ENCODE measurements around the gene HKDC1.

Gene HKDC1

GRCh38 chr10:69201045-69201444, 19.1 kb upstream of the HKDC1 start:
- peaks cover 24% of the 10 kb centered on the region for H3K36me3 ChIP-seq (ENCODE audit: control insufficient read depth, insufficient read depth, low read length)
- no peaks in the 10 kb centered on the region for H3K4me1 ChIP-seq (ENCODE audit: control insufficient read depth, insufficient read depth, low read length)
- H3K9ac ChIP-seq (ENCODE audit: low read depth, low read length), result no peak overlapping the region
- no peaks in the 10 kb centered on the region for H3K9me3 ChIP-seq (ENCODE audit: control insufficient read depth, insufficient read depth, low read length)
- no peak overlapping the region for H3K4me3 ChIP-seq (ENCODE audit: low read depth, low read length)
- H3K27me3 ChIP-seq (ENCODE audit: control insufficient read depth, insufficient read depth, low read length), result no peaks in the 10 kb centered on the region

DNA sequence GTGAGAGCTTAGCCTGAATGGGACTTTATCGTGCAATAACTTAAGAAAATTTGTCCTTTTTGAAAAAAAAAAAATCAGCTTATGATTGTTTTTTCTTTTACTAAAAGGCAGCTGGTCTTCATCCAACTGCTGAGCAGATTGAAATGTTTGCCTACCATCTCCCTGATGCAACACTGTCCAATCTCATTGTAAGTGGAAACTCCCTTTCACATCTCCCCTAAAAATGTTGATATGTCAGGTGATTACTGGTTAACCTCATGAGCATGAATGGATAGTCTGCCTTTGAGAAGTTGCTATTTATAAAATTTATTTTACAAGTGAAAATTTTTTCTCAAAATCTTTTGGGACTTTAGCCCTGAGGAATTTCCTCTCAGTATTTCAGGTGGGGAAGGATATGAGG, 17.8 kb upstream of the HKDC1 start:
- Histone ChIP-seq H3K4me3 (ENCODE audit: low read depth, low read length) (no peak overlapping the region), H3K36me3 (ENCODE audit: control insufficient read depth, insufficient read depth, low read length) (peaks cover 14% of the 10 kb centered on the region)

GRCh38 chr10:69208761-69209160, 11.4 kb upstream of the HKDC1 start:
- Histone ChIP-seq H3K4me3 (ENCODE audit: low read depth, low read length) (no peak overlapping the region), H3K9me3 (ENCODE audit: control insufficient read depth, insufficient read depth, low read length) (no peaks in the 10 kb centered on the region), H3K27me3 (ENCODE audit: control insufficient read depth, insufficient read depth, low read length) (no peaks in the 10 kb centered on the region), H3K36me3 (ENCODE audit: control insufficient read depth, insufficient read depth, low read length) (peaks cover 10% of the 10 kb centered on the region), H3K9ac (ENCODE audit: low read depth, low read length) (no peak overlapping the region), H3K4me1 (ENCODE audit: control insufficient read depth, insufficient read depth, low read length) (no peaks in the 10 kb centered on the region)

More for the DNA sequence above, 17.8 kb upstream of the HKDC1 start:
- Histone ChIP-seq H3K27me3 (ENCODE audit: control insufficient read depth, insufficient read depth, low read length) (no peaks in the 10 kb centered on the region), H3K9ac (ENCODE audit: low read depth, low read length) (no peak overlapping the region), H3K4me1 (ENCODE audit: control insufficient read depth, insufficient read depth, low read length) (no peaks in the 10 kb centered on the region), H3K9me3 (ENCODE audit: control insufficient read depth, insufficient read depth, low read length) (no peaks in the 10 kb centered on the region)

- Histone ChIP-seq H3K27me3 (ENCODE audit: control insufficient read depth, insufficient read depth, low read length) (no peaks in the 10 kb centered on the region), H3K36me3 (ENCODE audit: control insufficient read depth, insufficient read depth, low read length) (peaks cover 10% of the 10 kb centered on the region), H3K9me3 (ENCODE audit: control insufficient read depth, insufficient read depth, low read length) (no peaks in the 10 kb centered on the region), H3K4me3 (ENCODE audit: low read depth, low read length) (no peak overlapping the region), H3K4me1 (ENCODE audit: control insufficient read depth, insufficient read depth, low read length) (no peaks in the 10 kb centered on the region), H3K9ac (ENCODE audit: low read depth, low read length) (no peak overlapping the region)
Observed at GRCh38 chr10:69209787-69210484, 10.2 kb upstream of the HKDC1 start.

- H3K4me1 ChIP-seq (ENCODE audit: control insufficient read depth, insufficient read depth, low read length), result no peaks in the 10 kb centered on the region
- H3K4me3 ChIP-seq (ENCODE audit: low read depth, low read length), result no peak overlapping the region
- H3K27me3 ChIP-seq (ENCODE audit: control insufficient read depth, insufficient read depth, low read length), result no peaks in the 10 kb centered on the region
- no peak overlapping the region for H3K9ac ChIP-seq (ENCODE audit: low read depth, low read length)
- peaks cover 8% of the 10 kb centered on the region for H3K36me3 ChIP-seq (ENCODE audit: control insufficient read depth, insufficient read depth, low read length)
- H3K9me3 ChIP-seq (ENCODE audit: control insufficient read depth, insufficient read depth, low read length), result no peaks in the 10 kb centered on the region
Observed at GRCh38 chr10:69211104-69211503, 9.0 kb upstream of the HKDC1 start.

DNA sequence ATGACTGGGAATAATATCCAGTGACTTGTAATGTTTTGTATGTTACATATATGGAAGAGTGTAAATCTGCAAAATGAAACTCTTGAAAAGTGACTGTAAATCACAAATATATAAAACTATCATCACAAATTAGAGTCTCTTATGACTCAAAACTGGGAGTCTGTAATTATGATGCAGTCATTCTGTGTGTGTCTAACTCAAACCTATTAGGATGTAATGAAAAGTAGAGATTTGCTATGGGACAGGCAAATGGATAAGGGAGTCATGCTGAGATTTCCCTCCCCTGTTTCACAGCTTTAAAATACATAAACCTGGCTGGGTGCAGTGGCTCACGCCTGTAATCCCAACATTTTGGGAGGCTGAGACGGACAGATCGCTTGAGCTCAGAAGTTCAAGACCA, 8.6 kb upstream of the HKDC1 start:
- Histone ChIP-seq H3K4me1 (ENCODE audit: control insufficient read depth, insufficient read depth, low read length) (no peaks in the 10 kb centered on the region), H3K4me3 (ENCODE audit: low read depth, low read length) (no peak overlapping the region), H3K36me3 (ENCODE audit: control insufficient read depth, insufficient read depth, low read length) (peaks cover 8% of the 10 kb centered on the region), H3K9me3 (ENCODE audit: control insufficient read depth, insufficient read depth, low read length) (no peaks in the 10 kb centered on the region), H3K27me3 (ENCODE audit: control insufficient read depth, insufficient read depth, low read length) (no peaks in the 10 kb centered on the region), H3K9ac (ENCODE audit: low read depth, low read length) (no peak overlapping the region)

DNA sequence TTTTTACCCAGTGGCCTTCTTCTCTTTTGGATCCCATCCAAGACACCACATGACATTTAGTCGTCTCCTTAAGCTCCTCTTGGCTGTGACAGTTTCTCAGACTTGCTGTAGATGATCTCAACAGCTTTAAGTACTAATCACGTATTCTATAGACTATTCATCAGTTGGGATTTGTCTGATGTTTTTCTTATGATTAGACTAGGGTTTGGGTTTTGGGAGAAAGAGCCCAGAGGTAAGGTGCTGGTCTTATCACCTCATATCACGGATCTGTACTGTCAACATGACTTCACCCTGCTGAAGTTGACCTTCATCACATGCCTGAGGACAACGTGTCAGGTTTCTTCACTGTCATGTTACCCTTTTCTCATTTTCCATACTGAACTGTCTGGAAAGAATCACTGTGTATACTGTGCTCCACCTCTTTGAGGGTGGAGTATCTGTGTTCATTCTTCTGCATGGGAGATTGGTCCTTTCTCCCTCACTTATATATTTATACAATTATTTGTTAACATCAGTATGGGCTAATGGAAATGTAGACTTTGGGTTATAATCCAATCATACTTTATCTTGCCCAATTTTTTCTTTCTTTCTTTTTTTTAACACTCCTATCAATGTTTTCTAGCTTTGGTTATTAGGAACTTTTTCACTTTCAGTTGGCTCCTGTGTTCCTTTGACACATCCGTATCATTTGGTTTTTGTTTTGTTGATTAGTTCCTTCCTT, 6.4 kb upstream of the HKDC1 start:
- no peaks in the 10 kb centered on the region for H3K27me3 ChIP-seq (ENCODE audit: control insufficient read depth, insufficient read depth, low read length)
- H3K9ac ChIP-seq (ENCODE audit: low read depth, low read length), result no peak overlapping the region
- no peak overlapping the region for H3K4me3 ChIP-seq (ENCODE audit: low read depth, low read length)
- H3K36me3 ChIP-seq (ENCODE audit: control insufficient read depth, insufficient read depth, low read length), result no peaks in the 10 kb centered on the region
- no peaks in the 10 kb centered on the region for H3K9me3 ChIP-seq (ENCODE audit: control insufficient read depth, insufficient read depth, low read length)
- H3K4me1 ChIP-seq (ENCODE audit: control insufficient read depth, insufficient read depth, low read length), result no peaks in the 10 kb centered on the region

DNA sequence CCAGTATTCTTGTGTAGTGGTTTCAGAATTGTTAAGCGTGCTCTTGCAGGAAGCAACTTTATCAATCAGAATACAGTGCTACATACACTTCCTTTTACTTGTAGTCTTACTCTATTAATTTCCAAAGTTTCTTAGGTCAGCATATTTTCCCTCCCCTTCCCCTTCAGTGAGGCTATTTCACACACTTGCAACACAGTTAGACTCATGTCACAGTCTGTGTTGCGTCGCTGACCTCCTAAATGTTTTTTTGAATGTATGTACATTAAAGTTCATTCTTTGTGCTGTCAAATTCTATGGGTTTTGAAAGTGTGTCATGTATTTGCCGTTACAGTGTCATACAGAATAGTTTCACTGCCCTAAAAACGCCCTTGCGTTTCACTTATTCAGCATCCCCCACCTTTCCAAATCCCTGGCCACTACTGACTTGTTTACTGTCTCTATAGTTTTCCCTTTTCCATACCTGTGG, 5.4 kb upstream of the HKDC1 start:
- H3K36me3 ChIP-seq (ENCODE audit: control insufficient read depth, insufficient read depth, low read length), result no peaks in the 10 kb centered on the region
- no peaks in the 10 kb centered on the region for H3K27me3 ChIP-seq (ENCODE audit: control insufficient read depth, insufficient read depth, low read length)
- no peak overlapping the region for H3K4me3 ChIP-seq (ENCODE audit: low read depth, low read length)
- H3K9me3 ChIP-seq (ENCODE audit: control insufficient read depth, insufficient read depth, low read length), result no peaks in the 10 kb centered on the region
- H3K4me1 ChIP-seq (ENCODE audit: control insufficient read depth, insufficient read depth, low read length), result no peaks in the 10 kb centered on the region
- H3K9ac ChIP-seq (ENCODE audit: low read depth, low read length), result no peak overlapping the region

DNA sequence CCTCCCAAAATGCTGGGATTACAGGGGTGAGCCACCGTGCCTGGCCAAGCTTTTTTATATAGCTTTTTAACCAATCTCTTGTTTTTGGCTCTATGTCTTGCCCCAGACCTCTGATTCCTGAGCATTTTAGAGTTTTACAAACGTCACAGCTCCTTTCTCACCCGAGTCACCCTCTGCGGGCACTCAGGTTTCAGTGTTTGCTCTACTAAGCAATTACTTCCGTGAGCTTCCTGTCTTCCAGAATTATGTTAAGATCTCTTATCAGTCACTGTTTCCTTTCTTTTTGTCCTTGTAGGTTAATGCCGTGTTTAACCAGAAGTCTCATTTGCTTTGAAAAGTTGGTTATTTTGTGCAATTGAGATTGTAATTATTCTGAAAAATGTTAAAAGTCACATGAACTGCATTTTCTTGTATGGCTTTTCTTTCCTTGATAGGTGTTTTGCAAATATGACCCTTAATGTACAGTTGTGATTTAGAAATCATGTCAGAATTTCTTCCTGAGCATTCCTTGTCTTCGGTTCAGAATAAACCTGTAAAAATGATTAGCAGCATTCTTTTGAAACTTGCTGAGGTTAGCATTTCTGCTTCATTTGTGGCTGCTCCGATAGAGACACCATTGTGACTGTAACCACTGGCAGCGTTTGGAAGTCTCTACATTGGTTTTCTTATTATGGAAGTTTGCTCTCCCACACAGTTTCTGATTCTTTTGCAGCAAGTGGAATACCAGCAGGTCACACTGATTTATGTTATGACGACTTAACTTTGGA, 4.5 kb upstream of the HKDC1 start:
- no peak overlapping the region for H3K4me3 ChIP-seq (ENCODE audit: low read depth, low read length)
- no peaks in the 10 kb centered on the region for H3K36me3 ChIP-seq (ENCODE audit: control insufficient read depth, insufficient read depth, low read length)
- no peak overlapping the region for H3K9ac ChIP-seq (ENCODE audit: low read depth, low read length)
- H3K27me3 ChIP-seq (ENCODE audit: control insufficient read depth, insufficient read depth, low read length), result no peaks in the 10 kb centered on the region
- H3K9me3 ChIP-seq (ENCODE audit: control insufficient read depth, insufficient read depth, low read length), result no peaks in the 10 kb centered on the region
- H3K4me1 ChIP-seq (ENCODE audit: control insufficient read depth, insufficient read depth, low read length), result no peaks in the 10 kb centered on the region

- H3K4me1 ChIP-seq (ENCODE audit: control insufficient read depth, insufficient read depth, low read length), result no peaks in the 10 kb centered on the region
- H3K36me3 ChIP-seq (ENCODE audit: control insufficient read depth, insufficient read depth, low read length), result no peaks in the 10 kb centered on the region
- H3K27me3 ChIP-seq (ENCODE audit: control insufficient read depth, insufficient read depth, low read length), result no peaks in the 10 kb centered on the region
- no peak overlapping the region for H3K9ac ChIP-seq (ENCODE audit: low read depth, low read length)
- no peak overlapping the region for H3K4me3 ChIP-seq (ENCODE audit: low read depth, low read length)
- no peaks in the 10 kb centered on the region for H3K9me3 ChIP-seq (ENCODE audit: control insufficient read depth, insufficient read depth, low read length)
Observed at GRCh38 chr10:69216577-69217118, 3.5 kb upstream of the HKDC1 start.

GRCh38 chr10:69217119-69217754, 2.9 kb upstream of the HKDC1 start:
- Histone ChIP-seq H3K9ac (ENCODE audit: low read depth, low read length) (no peak overlapping the region), H3K4me3 (ENCODE audit: low read depth, low read length) (no peak overlapping the region), H3K9me3 (ENCODE audit: control insufficient read depth, insufficient read depth, low read length) (no peaks in the 10 kb centered on the region), H3K27me3 (ENCODE audit: control insufficient read depth, insufficient read depth, low read length) (no peaks in the 10 kb centered on the region), H3K4me1 (ENCODE audit: control insufficient read depth, insufficient read depth, low read length) (no peaks in the 10 kb centered on the region), H3K36me3 (ENCODE audit: control insufficient read depth, insufficient read depth, low read length) (no peaks in the 10 kb centered on the region)
